ENCODE results near the gene CST11. TPM values are rescaled to one million over a fixed set of nuclear protein-coding genes. Genes with fewer than 3 reads are reported as not detected.

The CST11 gene
- total RNA-seq, 1 donor: not detected

DNA sequence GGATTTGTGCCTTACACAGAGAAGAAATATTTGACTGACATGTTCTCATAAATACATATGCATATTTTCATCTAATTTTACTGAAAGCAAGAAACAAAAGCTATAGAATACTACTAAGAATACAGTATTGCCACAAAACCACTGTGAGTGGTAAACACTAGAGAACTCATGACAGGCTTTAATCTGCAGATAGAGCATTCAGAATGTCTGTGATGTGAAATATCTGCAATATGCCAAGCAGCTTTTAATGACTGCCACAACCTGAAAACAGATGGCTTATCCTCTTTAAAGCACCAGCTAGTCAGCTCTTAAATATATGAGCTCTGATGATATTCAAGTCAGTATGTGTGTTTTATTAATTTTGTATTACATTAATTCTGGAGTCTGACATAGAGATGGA, 34.8 kb downstream of the CST11 start:
- no peaks in the 10 kb centered on the region for H3K9me3 ChIP-seq (ENCODE audit: low read depth, low read length)
- H3K4me3 ChIP-seq (ENCODE audit: low read length): no peak overlapping the region
- peaks cover 27% of the 10 kb centered on the region for H3K4me1 ChIP-seq (ENCODE audit: insufficient read depth, low read length)
- no peaks in the 10 kb centered on the region for H3K27me3 ChIP-seq (ENCODE audit: insufficient read depth, low read length)

- no peaks in the 10 kb centered on the region for H3K9me3 ChIP-seq (ENCODE audit: low read depth, low read length)
- H3K27me3 ChIP-seq (ENCODE audit: insufficient read depth, low read length): no peaks in the 10 kb centered on the region
- H3K4me1 ChIP-seq (ENCODE audit: insufficient read depth, low read length): peaks cover 22% of the 10 kb centered on the region
- no peak overlapping the region for H3K4me3 ChIP-seq (ENCODE audit: low read length)
Measured at GRCh38 chr20:23415959-23416583, 36.6 kb downstream of the CST11 start.

- no peaks in the 10 kb centered on the region for H3K27me3 ChIP-seq (ENCODE audit: insufficient read depth, low read length)
- no peak overlapping the region for H3K4me3 ChIP-seq (ENCODE audit: low read length)
- peaks cover 22% of the 10 kb centered on the region for H3K4me1 ChIP-seq (ENCODE audit: insufficient read depth, low read length)
- H3K9me3 ChIP-seq (ENCODE audit: low read depth, low read length): no peaks in the 10 kb centered on the region
Measured at GRCh38 chr20:23415555-23415954, 37.1 kb downstream of the CST11 start.

GRCh38 chr20:23414526-23415188, 38.0 kb downstream of the CST11 start:
- Histone ChIP-seq H3K27me3 (ENCODE audit: insufficient read depth, low read length) (no peaks in the 10 kb centered on the region), H3K4me1 (ENCODE audit: insufficient read depth, low read length) (peaks cover 23% of the 10 kb centered on the region), H3K9me3 (ENCODE audit: low read depth, low read length) (no peaks in the 10 kb centered on the region), H3K4me3 (ENCODE audit: low read length) (no peak overlapping the region)

DNA sequence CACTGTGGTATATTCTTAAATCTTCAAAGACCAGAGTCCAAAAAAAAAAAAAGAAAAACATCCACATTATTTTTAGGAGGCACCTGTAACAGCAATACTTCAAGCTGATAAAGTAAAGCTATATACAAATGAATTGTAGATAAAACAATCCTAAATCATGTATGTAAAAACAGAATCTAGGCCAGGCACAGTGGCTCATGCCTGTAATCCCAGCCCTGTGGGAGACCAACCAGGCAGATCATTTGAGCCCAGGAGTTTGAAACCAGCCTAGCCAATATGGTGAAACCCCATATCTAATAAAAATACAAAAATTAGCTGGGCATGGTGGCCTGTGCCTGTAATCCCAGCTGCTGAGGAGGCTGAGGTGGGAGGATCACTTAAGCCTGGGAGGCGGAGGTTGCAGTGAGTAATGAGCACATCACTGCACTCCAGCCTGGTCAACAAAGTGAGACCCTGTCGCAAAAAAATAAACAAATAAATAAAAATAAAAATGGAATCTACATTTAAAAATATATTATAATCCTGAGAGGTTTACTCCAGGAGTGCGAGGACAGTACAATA, 38.7 kb downstream of the CST11 start:
- no peak overlapping the region for H3K4me3 ChIP-seq (ENCODE audit: low read length)
- H3K4me1 ChIP-seq (ENCODE audit: insufficient read depth, low read length): peaks cover 19% of the 10 kb centered on the region
- H3K27me3 ChIP-seq (ENCODE audit: insufficient read depth, low read length): no peaks in the 10 kb centered on the region

GRCh38 chr20:23412026-23412425, 40.6 kb downstream of the CST11 start:
- Histone ChIP-seq H3K27me3 (ENCODE audit: insufficient read depth, low read length) (no peaks in the 10 kb centered on the region), H3K4me3 (ENCODE audit: low read length) (no peak overlapping the region)

More for the DNA sequence above, 38.7 kb downstream of the CST11 start:
- no peaks in the 10 kb centered on the region for H3K9me3 ChIP-seq (ENCODE audit: low read depth, low read length)

DNA sequence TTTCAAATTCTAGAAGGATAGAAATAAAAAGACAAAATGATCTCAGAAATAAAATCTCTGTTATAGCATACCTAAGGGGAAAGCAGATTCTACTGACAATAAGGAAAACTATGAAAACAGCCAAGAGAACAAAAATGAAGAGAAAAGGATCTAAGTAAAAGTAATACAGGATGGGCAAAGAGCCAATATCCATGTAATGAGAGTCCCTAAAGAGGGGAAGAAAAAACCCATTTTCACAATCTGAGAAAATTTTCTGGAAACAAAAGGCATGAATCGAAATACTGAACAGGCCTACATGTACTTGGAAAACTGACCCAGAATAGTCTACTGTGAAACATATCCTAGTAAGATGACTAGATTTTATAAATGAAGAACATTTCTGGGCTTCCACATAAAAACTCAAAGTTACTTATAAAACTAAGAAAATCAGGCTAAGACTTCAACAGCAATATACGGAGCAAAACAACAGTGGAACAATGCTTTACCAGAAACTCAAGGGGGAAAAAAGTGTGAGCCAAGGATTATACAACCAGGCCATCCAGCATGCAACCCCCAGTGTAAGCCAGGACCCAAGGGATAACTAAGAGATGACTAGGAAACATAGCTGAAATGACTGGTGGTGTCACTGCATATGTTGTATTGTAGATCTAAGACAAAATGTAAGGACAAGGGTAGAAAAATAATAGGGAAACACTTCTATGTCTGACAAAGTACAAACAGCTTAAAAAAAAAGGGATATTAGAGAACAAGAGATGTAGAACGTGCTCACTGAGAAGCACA, 41.6 kb downstream of the CST11 start:
- Histone ChIP-seq H3K27me3 (ENCODE audit: insufficient read depth, low read length) (no peaks in the 10 kb centered on the region), H3K9me3 (ENCODE audit: low read depth, low read length) (no peaks in the 10 kb centered on the region), H3K4me3 (ENCODE audit: low read length) (no peak overlapping the region), H3K4me1 (ENCODE audit: insufficient read depth, low read length) (peaks cover 17% of the 10 kb centered on the region)

More at GRCh38 chr20:23412026-23412425, 40.6 kb downstream of the CST11 start:
- Histone ChIP-seq H3K9me3 (ENCODE audit: low read depth, low read length) (no peaks in the 10 kb centered on the region), H3K4me1 (ENCODE audit: insufficient read depth, low read length) (peaks cover 20% of the 10 kb centered on the region)

GRCh38 chr20:23409800-23410199, 42.9 kb downstream of the CST11 start:
- Histone ChIP-seq H3K4me3 (ENCODE audit: low read length) (no peak overlapping the region), H3K27me3 (ENCODE audit: insufficient read depth, low read length) (no peaks in the 10 kb centered on the region), H3K4me1 (ENCODE audit: insufficient read depth, low read length) (peaks cover 10% of the 10 kb centered on the region), H3K9me3 (ENCODE audit: low read depth, low read length) (no peaks in the 10 kb centered on the region)

DNA sequence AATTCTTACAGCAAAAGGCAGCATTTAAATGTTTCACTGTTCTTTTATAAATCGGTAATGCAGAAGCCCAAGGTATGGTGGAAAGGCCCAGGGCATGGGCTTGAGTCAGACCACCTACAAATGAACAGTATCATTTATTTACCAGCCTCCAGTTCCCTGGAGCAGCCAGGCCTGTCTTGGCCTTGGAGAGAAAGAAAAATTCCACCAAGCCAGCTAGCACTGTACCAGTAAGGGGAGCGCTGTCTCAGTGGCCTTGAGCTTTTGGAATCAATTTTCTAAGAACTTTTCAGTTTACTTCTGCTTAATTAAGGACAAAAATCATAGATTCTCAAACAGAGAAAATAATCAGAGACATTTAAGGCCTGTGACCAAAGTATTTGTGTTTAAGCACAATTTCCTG, 43.7 kb downstream of the CST11 start:
- Histone ChIP-seq H3K9me3 (ENCODE audit: low read depth, low read length) (no peaks in the 10 kb centered on the region), H3K4me3 (ENCODE audit: low read length) (no peak overlapping the region), H3K27me3 (ENCODE audit: insufficient read depth, low read length) (no peaks in the 10 kb centered on the region), H3K4me1 (ENCODE audit: insufficient read depth, low read length) (peaks cover 12% of the 10 kb centered on the region)

DNA sequence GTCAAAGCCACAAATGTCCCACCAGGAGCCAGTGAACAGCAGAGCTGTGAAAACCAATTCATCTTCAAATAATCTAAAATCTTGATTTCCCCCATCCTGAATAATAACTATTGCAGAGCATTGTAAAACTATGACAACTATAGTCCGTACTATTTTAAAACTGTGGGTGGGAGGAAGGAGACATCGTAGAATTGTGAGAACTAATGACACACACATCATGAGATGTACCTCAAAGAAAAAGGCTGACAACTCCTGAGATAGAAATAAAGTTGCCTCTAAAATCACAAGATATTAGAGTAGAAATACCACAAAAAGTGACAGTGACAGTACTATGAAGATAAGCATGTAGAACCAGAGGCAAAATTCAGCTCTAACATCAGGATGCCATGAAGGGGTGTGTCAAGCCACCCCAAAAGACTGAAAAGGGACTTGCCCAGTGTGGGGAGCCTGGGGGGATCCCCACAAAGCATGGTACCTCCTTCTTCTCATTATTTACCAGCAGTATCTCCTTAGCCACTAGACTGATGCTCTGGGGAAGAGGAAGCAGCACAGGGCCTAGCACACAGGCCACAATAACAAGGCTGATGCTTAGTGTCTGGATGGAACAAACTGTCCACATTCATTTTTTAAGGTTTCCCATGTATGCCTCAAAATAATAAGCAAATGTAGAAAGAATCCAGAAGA, 44.8 kb downstream of the CST11 start:
- Histone ChIP-seq H3K4me3 (ENCODE audit: low read length) (no peak overlapping the region), H3K9me3 (ENCODE audit: low read depth, low read length) (no peaks in the 10 kb centered on the region), H3K27me3 (ENCODE audit: insufficient read depth, low read length) (no peaks in the 10 kb centered on the region), H3K4me1 (ENCODE audit: insufficient read depth, low read length) (peaks cover 11% of the 10 kb centered on the region)

GRCh38 chr20:23406880-23407279, 45.8 kb downstream of the CST11 start:
- peaks cover 11% of the 10 kb centered on the region for H3K4me1 ChIP-seq (ENCODE audit: insufficient read depth, low read length)
- no peaks in the 10 kb centered on the region for H3K9me3 ChIP-seq (ENCODE audit: low read depth, low read length)
- no peaks in the 10 kb centered on the region for H3K27me3 ChIP-seq (ENCODE audit: insufficient read depth, low read length)
- no peak overlapping the region for H3K4me3 ChIP-seq (ENCODE audit: low read length)

DNA sequence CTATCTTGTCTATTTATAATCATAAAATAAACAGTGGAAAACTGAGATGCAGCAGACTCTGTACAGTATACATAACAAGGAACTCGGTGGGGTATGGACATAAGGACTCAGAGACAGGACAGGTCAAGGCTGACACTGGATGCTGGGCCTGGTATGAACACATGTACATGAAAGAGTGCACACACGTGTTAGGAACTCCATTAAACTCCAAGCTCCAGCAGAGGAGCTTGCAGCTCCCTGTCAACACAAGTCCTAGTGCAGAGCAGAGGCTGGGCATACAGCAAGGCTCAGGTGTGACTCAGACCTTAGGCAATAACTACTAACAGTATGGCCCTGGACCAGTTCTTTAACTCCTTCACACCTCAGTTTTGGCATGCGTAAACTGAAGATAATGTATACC, 48.5 kb downstream of the CST11 start:
- Histone ChIP-seq H3K27me3 (ENCODE audit: insufficient read depth, low read length) (no peaks in the 10 kb centered on the region), H3K4me1 (ENCODE audit: insufficient read depth, low read length) (peaks cover 8% of the 10 kb centered on the region), H3K9me3 (ENCODE audit: low read depth, low read length) (no peaks in the 10 kb centered on the region), H3K4me3 (ENCODE audit: low read length) (no peak overlapping the region)

- H3K4me1 ChIP-seq (ENCODE audit: insufficient read depth, low read length): peaks cover 8% of the 10 kb centered on the region
- H3K4me3 ChIP-seq (ENCODE audit: low read length): no peak overlapping the region
- H3K27me3 ChIP-seq (ENCODE audit: insufficient read depth, low read length): no peaks in the 10 kb centered on the region
- H3K9me3 ChIP-seq (ENCODE audit: low read depth, low read length): no peaks in the 10 kb centered on the region
Measured at GRCh38 chr20:23403751-23404150, 48.9 kb downstream of the CST11 start.

GRCh38 chr20:23401051-23401450, 51.6 kb downstream of the CST11 start:
- Histone ChIP-seq H3K4me1 (ENCODE audit: insufficient read depth, low read length) (peaks cover 13% of the 10 kb centered on the region), H3K9me3 (ENCODE audit: low read depth, low read length) (no peaks in the 10 kb centered on the region), H3K27me3 (ENCODE audit: insufficient read depth, low read length) (no peaks in the 10 kb centered on the region), H3K4me3 (ENCODE audit: low read length) (no peak overlapping the region)
